ENCODE measurements around the gene GSTA5.

- TF ChIP-seq EZH2 (IDR thresholded peaks at IDR 0.05; ENCODE audit: insufficient read depth, poor library complexity, severe bottlenecking) (no peak), EZH2phosphoT487 (IDR thresholded peaks at IDR 0.05; ENCODE audit: insufficient read depth, low read depth) (no peak)
Measured at GRCh38 chr6:52858416-52858815, 17.8 kb upstream of the GSTA5 start.

Measured in GM23248 (cell line).